Left renal pelvis (tissue), 4 donors: ENCODE measurements around the gene NIP7. TPM values are rescaled to one million over a fixed set of nuclear protein-coding genes. Genes with fewer than 3 reads are reported as not detected.
"Not testable (repeated sequence)": the region's sequence is repeated elsewhere in the genome, so short reads cannot be mapped to it uniquely, and the experiment has no call there.

Experiments used
- DNase-seq, 4 donors: peaks; one replicate each; pipeline ENCODE4 v3.0.0-alpha.2; 2013; ENCODE audit warnings: low read depth in 4 of 4, low spot score in 3 of 4
- polyA plus RNA-seq, 4 donors: library from polyadenylated mRNA; unstranded; fragments of 120-200 nt; gene quantifications; one replicate each; pipeline ENCODE4 v1.2.1, GENCODE V29; 2013; ENCODE audit not compliant: insufficient read length in 4 of 4

NIP7 gene
- polyA plus RNA-seq, 4 donors, result 26.0 to 37.2 (median 32.1) TPM

DNA sequence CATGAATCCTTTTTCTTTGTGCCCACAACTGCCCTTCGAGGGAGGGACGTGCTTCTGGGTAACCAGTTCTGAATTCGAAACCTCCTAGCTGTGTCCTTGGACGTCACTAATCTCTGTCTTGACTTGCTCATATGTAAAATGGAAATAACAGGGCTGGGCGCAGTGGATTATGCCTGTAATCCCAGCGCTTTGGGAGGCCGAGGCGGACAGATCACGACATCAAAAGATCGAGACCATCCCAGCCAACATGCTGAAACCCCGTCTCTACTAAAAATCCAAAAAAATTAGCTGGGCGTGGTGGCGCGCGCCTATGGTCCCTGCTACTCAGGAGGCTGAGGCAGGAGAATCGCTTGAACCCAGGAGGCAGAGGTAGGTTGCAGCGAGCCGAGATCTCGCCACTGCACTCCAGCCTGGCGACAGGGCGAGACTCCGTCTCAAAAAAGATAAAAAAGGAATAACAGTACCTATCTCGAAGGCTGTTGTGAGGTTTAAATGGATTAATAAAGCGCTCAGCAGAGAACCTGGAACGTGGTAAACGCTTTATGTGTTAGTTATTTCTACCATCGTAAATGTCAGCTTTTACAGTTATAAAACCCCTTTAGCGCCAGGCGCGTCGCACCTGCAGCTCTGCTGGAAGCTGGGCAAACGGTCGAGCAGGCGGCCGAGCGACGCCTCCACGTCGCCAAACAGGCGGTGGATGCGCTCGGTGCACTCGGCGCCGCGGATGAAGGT is 849 bp upstream of the NIP7 start:
- no peak for DNase-seq

DNA sequence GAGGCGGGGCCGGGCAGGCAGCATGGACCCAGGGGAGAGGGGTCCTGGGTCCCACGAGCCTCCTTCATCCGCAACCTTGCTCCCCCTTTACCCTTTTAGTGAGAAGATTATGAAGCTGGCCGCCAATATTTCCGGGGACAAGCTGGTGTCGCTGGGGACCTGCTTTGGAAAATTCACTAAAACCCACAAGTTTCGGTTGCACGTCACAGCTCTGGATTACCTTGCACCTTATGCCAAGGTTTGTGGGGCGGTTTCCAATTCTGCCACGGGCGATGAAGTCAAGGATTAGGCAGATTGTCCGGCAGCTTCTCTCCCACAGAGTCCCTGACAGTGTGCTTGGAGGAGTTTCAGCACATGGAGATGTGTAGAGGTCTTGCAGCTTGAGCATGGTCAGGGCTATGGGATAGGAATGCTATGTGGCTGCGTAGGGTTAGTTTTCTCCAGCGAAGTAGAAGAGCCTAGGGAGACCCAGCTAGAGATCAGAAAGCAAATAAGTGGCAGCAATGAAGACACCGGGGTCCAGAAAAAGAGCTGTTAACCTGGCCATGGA is 598 bp downstream of the NIP7 start:
- DNase-seq, result no peak

DNA sequence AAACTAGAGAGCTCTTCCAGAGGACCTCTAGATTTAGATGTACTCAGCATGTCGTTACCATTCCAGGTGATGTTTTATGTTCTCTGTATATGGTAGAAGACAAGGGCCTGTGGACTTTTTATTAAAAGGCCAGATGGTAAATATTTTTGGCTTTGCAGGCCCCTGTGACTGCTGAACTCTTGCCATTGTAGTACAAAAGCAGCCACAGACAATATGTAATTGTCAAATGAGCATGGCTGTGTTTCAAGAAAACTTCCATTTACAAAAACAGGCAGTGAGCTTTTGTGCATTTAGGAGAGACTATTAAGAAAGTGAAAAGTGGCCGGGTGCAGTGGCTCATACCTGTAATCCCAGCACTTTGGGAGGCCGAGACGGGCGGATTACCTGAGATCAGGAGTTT is 4.6 kb downstream of the NIP7 start:
- no peak for DNase-seq

DNA sequence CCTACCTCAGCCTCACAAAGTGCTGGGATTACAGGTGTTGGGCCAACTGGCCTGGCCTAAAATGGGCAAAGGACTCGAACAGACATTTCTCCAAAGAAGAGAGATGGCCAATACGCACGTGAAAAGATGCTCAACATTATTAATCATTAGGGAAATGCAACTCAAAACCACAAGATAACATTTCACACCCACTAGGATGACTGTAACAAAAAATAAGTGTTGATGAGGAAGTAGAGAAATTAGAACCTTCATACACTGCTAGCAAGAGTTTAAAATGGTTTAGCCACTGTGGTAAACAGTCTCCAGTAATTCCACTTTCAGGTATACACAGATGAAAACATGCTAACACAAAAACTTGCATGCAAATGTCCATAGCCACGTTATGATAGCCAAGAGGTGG is 6.4 kb downstream of the NIP7 start:
- no peak for DNase-seq

DNA sequence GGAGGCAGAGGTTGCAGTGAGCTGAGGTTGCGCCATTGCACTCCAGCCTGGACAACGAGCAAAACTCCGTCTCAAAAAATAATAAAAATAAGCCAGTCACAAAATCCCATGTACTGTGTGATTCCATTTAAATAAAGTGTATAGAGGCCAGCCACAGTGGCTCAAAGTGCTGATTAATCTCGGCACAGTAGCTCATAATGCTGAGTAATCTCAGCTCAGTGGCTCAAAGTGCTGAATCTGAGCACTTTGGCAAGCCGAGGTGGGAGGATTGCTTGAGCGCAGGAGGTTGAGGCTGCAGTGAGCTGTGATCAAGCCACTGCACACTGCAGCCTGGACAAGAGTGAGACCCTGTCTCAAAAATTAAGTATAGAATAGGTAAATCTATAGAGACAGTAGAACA is 7.1 kb downstream of the NIP7 start:
- no peak for DNase-seq

DNA sequence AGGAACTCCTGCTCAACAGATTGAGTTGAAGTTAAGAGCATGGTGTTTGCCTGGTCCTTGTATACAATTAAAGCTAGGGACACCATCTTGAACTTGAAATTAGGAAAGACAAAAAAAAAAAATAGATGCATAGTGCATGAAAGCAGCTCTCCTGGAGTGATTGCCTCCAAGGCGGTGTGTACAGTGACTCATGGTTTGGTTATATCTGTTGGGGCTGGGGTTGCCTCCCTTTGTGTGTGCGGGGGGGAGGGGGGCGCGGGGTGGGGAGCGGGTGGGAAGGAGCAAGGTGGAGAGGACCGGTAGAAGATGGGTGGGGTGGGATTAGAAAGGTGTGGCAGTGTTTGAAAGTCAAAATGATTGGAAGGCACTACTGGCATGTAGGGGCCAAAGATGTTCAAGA is 8.7 kb downstream of the NIP7 start:
- no peak for DNase-seq

DNA sequence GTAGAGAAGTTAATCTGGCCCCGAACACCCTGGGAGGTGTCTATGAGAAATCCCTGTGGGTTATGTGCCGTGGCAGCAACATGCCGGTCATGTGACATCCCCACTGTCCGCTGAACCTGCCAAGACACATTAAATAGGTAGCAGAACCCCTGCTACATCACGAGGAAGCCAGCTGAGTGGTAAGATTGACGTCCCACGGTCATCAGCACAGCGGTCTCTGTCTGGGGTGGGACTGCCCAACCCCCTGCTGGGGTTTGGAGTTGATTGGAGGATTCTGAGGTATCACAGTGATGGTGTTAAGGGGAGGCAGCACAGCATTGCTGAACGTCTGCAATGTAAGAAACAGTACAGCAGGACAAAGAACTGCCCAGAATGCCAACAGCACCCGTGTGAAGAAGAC is 10.0 kb downstream of the NIP7 start:
- no peak for DNase-seq

DNA sequence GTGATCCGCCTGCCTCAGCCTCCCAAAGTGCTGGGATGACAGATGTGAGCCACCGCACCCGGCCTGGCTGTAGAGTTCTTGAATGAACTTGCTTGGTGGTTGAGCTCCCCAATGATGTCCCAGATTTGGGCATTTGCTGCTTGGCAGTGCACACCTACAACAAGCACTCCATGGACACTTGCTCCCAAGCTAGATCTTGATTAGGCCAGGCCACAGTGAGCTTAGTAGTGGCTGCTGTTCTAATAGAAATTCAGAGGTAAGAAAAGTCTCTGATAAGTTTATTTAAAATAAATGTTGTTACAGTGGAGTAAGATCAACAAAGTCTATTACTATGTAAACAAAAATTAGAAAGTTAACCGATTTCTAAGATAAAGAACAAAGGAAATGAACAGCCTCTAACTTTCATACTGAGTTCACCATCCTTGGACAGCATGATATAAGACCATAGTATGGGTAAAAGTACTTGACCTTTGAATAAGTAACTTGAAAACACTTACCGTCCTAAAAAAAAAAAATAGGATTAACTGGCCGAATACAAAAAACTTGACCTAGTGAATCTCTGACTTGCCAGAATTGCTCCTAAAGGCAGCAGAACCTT is 11.1 kb downstream of the NIP7 start:
- DNase-seq, result no peak

DNA sequence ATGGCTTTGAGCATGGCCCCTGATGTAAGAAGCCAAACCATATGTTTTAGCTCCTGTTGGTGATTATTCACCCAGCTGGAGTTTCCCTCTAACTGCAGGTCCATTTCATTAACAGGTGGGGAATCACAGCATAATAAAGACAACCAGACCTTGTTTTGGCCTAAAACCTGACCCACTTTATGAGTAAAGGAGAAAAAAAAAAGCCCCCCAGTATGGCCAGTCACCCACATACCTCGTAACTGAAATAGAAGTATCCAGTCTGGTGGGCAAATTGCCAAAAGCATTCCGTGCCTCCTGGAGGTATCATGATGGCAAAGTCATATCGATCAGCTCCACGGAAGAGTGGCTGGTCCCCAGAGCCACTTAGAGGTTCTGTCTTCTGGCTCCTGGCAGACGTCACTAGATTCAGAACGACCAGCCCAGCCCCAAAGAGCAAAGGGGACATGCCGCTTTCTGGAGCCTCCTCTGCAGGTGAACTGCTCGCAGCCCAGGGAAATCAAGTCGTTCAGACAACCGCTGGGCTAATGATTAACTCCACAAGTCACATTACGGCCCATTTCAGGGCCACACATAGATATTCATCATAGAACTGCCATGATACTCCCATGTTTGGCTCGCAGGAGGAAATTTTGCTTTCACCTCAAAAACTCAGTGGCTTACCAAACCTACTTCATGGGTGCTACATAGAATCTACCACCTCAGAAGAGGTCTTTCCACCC is 11.9 kb downstream of the NIP7 start, which contains the start of gene TMED6:
TSS of gene TMED6 (minus strand) at position 478 of the 719 bp plus-strand sequence. CDS start at position 445, 33 bp downstream.
- DNase-seq, result no peak

DNA sequence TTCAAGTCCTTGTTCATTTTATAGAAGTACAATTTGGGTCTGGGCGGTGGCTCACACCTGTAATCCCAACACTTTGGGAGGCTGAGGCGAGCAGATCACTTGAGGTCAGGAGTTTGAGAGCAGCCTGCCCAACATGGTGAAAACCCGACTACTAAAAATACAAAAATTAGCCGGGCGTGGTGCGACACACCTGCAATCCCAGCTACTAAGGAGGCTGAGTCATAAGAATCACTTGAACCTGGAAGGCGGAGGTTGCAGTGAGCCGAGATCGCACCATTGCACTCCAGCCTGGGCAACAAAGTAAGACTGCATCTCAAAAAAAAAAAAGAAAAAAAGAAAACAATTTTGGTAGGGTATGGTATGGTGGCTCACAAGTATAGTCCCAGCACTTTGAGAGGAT is 20.5 kb downstream of the NIP7 start:
- not testable (repeated sequence) for DNase-seq

DNA sequence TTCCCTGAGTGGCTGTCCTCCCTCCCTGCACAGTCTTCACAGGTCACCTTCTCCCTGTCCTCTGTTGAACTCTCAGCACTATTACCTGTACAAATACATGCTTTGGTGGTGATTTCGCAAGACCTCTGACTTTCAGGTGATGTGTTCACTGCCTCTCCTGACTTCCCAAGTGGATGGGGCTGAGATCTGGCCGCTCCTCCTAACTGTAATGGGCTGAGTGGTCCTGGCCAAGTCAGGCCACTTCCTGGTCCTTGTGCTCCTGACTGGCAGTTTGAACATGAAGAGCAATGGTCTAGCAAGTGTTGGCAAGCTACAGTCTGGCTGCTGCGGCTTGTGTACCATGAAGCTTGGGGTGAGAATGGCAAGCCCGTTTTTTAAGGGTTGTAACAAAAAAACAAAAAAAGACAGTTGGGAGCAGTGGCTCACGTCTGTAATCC is 23.7 kb downstream of the NIP7 start:
- DNase-seq, result no peak

DNA sequence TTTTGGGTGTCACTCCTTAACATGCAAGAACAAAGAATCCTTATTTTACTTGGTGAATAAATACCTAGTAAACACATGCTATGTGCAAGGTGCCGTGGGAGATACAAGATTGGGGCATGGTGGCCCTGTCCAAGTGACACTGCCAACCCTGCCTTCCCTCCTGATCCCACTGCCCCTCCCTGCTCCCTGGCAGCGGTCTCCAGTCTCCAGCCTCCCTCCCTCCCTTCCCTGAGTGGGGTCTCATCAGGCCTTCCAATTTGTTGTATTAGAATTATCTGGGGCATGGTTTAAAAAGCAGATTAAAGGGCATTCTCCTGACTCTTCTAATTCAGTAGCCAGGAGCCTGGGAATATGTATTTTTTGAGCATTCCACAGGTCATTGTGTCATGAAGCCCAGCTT is 24.5 kb downstream of the NIP7 start:
- no peak for DNase-seq

DNA sequence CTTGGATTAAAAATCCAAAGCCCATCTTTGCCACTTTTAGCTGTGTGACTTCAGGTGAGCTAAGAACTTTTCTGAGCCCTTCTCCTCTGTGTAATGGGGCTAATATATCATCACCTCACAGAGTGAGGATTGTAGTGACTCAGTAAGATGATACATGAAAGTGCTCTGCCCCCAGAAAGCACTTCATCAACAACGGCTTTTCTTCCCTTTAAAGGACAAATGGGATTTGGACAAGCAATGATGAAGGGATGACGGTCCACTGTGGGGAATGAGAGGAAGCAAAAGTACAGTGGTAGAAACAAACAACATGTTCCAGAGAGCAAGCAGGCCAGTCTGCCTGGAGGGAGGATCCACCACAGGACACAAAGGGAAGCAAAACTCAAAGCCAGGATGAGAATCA is 26.3 kb downstream of the NIP7 start:
- DNase-seq, result no peak

DNA sequence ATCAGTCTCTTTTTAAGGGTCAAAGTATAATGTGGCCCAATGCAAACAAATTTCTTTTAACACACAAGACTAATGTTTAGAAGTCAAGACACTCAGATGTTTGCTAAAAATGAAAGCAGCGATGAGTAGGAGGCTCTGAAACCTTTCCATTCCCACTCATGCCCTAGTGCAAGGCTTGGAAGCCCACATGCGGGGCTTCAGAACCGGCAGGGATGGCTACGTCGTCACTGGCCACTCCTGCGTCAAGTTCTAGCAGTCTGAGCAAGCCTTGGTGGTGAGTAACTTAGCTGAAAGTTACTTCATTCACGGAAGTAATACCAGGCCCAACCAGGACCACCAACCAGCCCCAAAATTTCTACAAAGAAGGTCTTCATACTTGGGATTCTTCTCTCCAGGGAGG is 26.9 kb downstream of the NIP7 start:
- DNase-seq, result no peak

DNA sequence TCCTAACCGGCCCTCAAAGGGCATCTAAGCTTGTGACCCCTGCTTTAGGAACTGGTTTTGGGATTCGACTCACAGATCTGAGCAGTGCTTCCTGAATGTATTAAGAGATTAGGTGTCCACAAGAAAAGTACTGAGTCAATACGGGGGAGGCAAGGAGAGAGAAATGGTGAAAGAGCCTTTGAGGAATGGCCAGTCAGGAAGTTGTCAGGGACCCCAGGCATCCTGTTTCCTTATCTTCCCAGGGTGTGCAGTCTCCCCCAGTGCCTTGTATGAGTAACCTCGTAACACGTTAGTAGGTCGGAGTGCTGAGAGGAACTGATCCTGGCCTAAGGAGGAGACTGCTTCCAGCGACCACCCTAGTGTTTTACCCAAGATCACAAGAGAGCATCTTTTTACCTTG is 28.4 kb downstream of the NIP7 start:
- no peak for DNase-seq

DNA sequence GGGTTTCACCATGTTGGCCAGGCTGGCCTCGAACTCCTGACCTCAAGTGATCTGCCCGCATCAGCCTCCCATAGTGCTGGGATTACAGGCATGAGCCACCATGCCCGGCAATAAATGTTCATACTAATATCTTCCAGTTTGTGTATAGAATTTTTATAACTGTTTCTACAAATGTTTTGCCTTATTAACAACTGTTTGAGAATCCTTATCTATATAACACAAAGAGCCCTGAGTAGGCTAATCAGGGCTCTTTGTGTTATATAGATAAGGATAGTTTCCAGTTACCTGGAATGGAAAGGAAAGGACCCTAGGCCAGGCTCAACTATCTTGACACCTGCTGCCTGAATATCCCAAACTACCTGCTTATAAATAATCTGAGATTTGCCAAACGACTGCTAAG is 29.3 kb downstream of the NIP7 start:
- DNase-seq, result no peak

DNA sequence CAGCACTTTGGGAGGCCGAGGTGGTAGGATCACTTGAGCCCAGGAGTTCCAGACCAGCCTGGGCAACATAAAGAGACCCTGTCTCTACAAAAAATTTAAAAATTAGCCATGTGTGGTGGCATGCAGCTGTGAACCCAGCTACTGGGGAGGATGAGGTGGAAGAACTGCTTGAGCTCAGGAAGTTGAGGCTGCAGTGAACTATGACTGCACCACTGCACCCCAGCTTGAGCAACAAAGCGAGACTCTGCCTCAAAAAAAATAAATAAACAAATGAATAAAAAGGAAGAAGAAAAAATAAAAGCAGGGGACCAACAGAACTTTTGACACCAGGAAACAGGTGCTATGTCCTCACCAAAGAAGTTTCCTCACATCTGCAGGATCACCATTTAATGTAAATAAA is 32.0 kb downstream of the NIP7 start:
- no peak for DNase-seq

DNA sequence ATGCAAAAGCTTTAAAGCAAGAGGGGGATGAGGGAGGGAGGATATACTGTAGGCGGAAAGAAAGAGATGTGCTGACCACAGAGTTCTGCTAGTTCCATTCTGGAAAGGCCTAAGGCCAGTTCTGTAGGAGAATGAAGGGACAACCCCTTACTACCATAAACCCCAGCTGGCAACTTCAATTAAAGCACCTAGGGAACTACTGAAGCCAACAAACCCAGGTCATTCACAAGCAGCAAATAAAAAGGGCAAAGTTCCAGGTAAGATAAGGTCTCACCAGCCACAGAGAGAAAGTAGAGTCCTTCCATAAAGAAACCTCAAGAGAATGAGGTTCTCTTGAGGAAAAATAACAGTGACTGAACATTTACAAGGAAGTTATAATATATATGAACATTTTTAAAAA is 33.4 kb downstream of the NIP7 start:
- no peak for DNase-seq

DNA sequence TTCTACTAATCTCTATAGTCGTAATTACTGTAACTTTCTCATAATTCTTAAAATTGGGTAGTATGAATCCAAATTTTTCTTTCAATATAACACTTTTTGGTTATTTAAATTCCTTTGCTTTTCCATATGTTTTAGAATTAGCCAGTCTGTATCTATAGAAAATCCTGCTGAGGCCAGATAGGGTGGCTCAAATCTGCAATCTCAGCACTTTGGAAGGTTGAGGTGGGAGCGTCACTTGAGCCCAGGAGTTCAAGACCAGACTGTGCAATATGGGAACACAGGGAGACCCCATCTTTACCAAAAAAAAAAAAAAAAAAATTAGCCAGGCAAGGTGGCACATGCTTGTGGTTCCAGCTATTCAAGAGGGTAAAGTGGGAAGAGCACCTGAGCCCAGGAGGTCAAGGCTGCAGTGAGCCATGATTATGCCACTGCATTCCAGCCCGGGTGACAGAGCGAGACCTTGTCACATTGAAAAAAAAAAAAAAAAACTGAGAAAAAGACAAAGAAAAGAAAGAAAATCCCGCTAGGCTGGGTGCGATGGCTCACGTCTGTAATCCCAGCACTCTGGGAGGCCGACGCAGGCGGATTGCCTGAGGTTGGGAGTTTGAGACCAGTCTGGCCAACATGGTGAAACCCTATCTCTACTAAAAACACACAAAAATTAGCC is 37.0 kb downstream of the NIP7 start:
- no peak for DNase-seq

DNA sequence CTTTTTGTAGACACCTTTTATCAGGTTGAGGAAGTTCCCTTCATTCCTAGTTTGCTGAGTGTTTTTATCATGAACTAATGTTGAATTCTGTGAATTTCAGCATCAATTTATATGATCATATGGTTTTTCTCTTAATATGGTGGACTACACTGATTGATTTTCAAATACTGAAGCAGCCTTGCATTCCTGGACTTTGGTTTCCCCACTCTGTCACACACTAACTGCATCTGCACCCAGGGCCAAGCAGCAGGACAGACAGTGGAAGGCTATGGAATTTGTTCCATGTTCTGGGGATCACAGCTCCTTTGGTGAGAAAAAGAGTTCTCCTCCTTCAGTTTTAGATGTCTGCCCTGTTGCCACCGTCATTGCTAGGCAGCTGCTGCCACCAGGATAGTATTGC is 38.5 kb downstream of the NIP7 start:
- DNase-seq, result no peak

DNA sequence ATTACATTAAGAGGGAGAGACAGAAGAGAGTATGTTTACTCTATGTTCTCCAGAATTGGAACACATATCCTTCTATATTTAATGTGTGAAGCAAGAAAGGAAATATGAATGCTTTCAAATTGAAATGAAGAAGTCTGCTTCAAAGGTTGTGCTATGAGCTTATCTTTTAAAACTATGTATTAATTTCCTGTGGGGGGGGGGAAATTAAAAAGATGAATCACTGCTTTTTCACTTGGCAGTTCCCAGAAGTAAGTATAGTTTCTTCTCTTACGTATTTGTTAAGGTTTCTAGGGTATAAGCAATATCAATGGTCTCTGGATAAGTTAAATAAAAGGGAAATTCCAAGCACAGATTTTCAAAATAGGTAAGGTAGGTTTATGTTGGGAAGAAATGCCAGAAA is 39.2 kb downstream of the NIP7 start:
- DNase-seq, result no peak
